MCF 10A (cell line): ENCODE results near the gene CIB4. TPM values are rescaled to one million over a fixed set of nuclear protein-coding genes. Genes with fewer than 3 reads are reported as not detected.

Experiments used
- BruUV-seq: library from RNA; stranded (reverse); fragments of 400-500 nt; replicated peaks from 2 replicates; lab custom pipeline; 2021; lab: Mats Ljungman, UMichigan
- CTCF ChIA-PET: fragments of 300-600 bp; sonication (Branson Sonifier 250); formaldehyde crosslinking; extraction: SDS; loops from one replicate; lab custom pipeline; 2021; ENCODE audit warnings: antibody characterized with exemption, inconsistent platforms; lab: Yijun Ruan, JAX
- POLR2A ChIA-PET: fragments of 300-600, 350-650 bp; sonication (Branson Sonifier 250); formaldehyde crosslinking; extraction: SDS; loops from one replicate; lab custom pipeline; 2020; ENCODE audit warnings: antibody characterized with exemption, inconsistent platforms; lab: Yijun Ruan, JAX
- DNase-seq: peaks from one replicate; pipeline ENCODE4 v3.0.0-alpha.2; 2018; ENCODE audit not compliant: unreplicated experiment
- H3K27ac Mint-ChIP-seq: one replicate; pipeline ENCODE4 v1.8.0; 2022; ENCODE audit warnings: mild to moderate bottlenecking, low read depth, mixed read lengths; ENCODE audit not compliant: unreplicated experiment
- H3K27me3 Mint-ChIP-seq: one replicate; pipeline ENCODE4 v1.8.0; 2022; ENCODE audit warnings: mixed read lengths; ENCODE audit not compliant: insufficient read depth, unreplicated experiment
- H3K36me3 Mint-ChIP-seq: one replicate; pipeline ENCODE4 v1.8.0; 2022; ENCODE audit warnings: mild to moderate bottlenecking, moderate library complexity, mixed read lengths; ENCODE audit not compliant: insufficient read depth, unreplicated experiment
- H3K4me1 Mint-ChIP-seq: one replicate; pipeline ENCODE4 v1.8.0; 2022; ENCODE audit warnings: mixed read lengths; ENCODE audit not compliant: insufficient read depth, unreplicated experiment
- H3K4me3 Mint-ChIP-seq: one replicate; pipeline ENCODE4 v1.8.0; 2022; ENCODE audit warnings: mild to moderate bottlenecking, moderate library complexity, mixed read lengths; ENCODE audit not compliant: unreplicated experiment
- H3K9me3 Mint-ChIP-seq: one replicate; pipeline ENCODE4 v1.8.0; 2022; ENCODE audit warnings: mixed read lengths; ENCODE audit not compliant: unreplicated experiment
- CTCF ChIP-seq: fragments of 200-600 bp; IDR thresholded peaks from one replicate; pipeline ENCODE4 v1.8.0; 2022; ENCODE audit warnings: antibody characterized with exemption, mild to moderate bottlenecking; ENCODE audit not compliant: unreplicated experiment
- intact Hi-C: fragments of 100-400 bp; cut with micrococcal nuclease; formaldehyde crosslinking; loops from 2 replicates; pipeline ENCODE4 v1.14.1; 2022
- total RNA-seq: library from RNA; stranded (reverse); gene quantifications from 2 replicates; pipeline ENCODE4 v1.2.3, GENCODE V29; 2022

CIB4 gene
- total RNA-seq, 1 experiment from 2014 or later, result not detected

GRCh38 chr2:26612034-26612433 is 29.1 kb downstream of the CIB4 start:
- H3K27me3 Mint-ChIP-seq, result peaks cover 40% of the 10 kb centered on the region
- intact Hi-C loops, result no loop called here
- H3K4me3 Mint-ChIP-seq, result no peak overlapping the region
- CTCF ChIA-PET, result interaction anchor here (0.6 to 1.3 kb wide), 4 partner anchors 8 to 454 kb away, joined by 3 to 8 read pairs (median 5); no protein-coding TSS in a partner anchor
- no peak for DNase-seq
- no peak overlapping the region for H3K27ac Mint-ChIP-seq
- H3K36me3 Mint-ChIP-seq, result no peaks in the 10 kb centered on the region
- no TSS peak for BruUV-seq
- no peaks in the 10 kb centered on the region for H3K9me3 Mint-ChIP-seq
- no peak for TF ChIP-seq CTCF
- H3K4me1 Mint-ChIP-seq, result no peaks in the 10 kb centered on the region
- POLR2A ChIA-PET, result interaction anchor here (0.9 kb wide), 1 partner anchor 11 kb away, joined by 3 read pairs; no protein-coding TSS in a partner anchor

- no peak overlapping the region for H3K27ac Mint-ChIP-seq
Measured at GRCh38 chr2:26610504-26611335, 30.4 kb downstream of the CIB4 start.

GRCh38 chr2:26609839-26610277 is 31.3 kb downstream of the CIB4 start:
- Mint-ChIP-seq H3K27ac (no peak overlapping the region), H3K27me3 (peaks cover 49% of the 10 kb centered on the region), H3K9me3 (no peaks in the 10 kb centered on the region), H3K4me1 (no peaks in the 10 kb centered on the region), H3K4me3 (no peak overlapping the region), H3K36me3 (no peaks in the 10 kb centered on the region)
- ChIA-PET CTCF (interaction anchor here (0.7 to 0.9 kb wide), 3 partner anchors 134 to 498 kb away, joined by 3 to 4 read pairs (median 3); no protein-coding TSS in a partner anchor), POLR2A (no interaction called here)
- BruUV-seq, result no TSS peak
- no peak for TF ChIP-seq CTCF
- intact Hi-C loops, result loop anchor here (5.0 kb wide), 1 partner anchor 332 kb away; no protein-coding TSS in a partner anchor
- DNase-seq, result no peak

More at GRCh38 chr2:26610504-26611335, 30.4 kb downstream of the CIB4 start:
- TF ChIP-seq CTCF, result no peak
- H3K4me3 Mint-ChIP-seq, result no peak overlapping the region
- no peak for DNase-seq
- H3K9me3 Mint-ChIP-seq, result no peaks in the 10 kb centered on the region
- intact Hi-C loops, result no loop called here
- no TSS peak for BruUV-seq
- POLR2A ChIA-PET, result no interaction called here
- H3K36me3 Mint-ChIP-seq, result no peaks in the 10 kb centered on the region
- CTCF ChIA-PET, result interaction anchor here (0.5 to 1.0 kb wide), 4 partner anchors 20 to 499 kb away, joined by 3 to 4 read pairs (median 3); no protein-coding TSS in a partner anchor
- peaks cover 41% of the 10 kb centered on the region for H3K27me3 Mint-ChIP-seq
- no peaks in the 10 kb centered on the region for H3K4me1 Mint-ChIP-seq

- Mint-ChIP-seq H3K4me1 (no peaks in the 10 kb centered on the region), H3K27ac (no peak overlapping the region), H3K36me3 (no peaks in the 10 kb centered on the region), H3K4me3 (no peak overlapping the region), H3K27me3 (peaks cover 55% of the 10 kb centered on the region), H3K9me3 (no peaks in the 10 kb centered on the region)
- POLR2A ChIA-PET, result no interaction called here
- CTCF ChIA-PET, result interaction anchor here (0.6 to 7.3 kb wide), 3 partner anchors 27 to 136 kb away, joined by 3 to 305 read pairs (median 3); no protein-coding TSS in a partner anchor
- intact Hi-C loops, result loop anchor here (5.0 kb wide), 1 partner anchor 333 kb away; no protein-coding TSS in a partner anchor
- TF ChIP-seq CTCF, result no peak
- DNase-seq, result no peak
- BruUV-seq, result no TSS peak
Measured at GRCh38 chr2:26609205-26609631, 31.9 kb downstream of the CIB4 start.
